ENCODE results near the gene PDE4D.

Gene PDE4D

GRCh38 chr5:59816654-59817300, 76.7 kb downstream of the PDE4D start:
- no peak for TF ChIP-seq SIN3A (IDR thresholded peaks at IDR 0.05; ENCODE audit: borderline replicate concordance, insufficient read depth, low read length)
- TF ChIP-seq POLR2AphosphoS5 (IDR thresholded peaks at IDR 0.05; ENCODE audit: low read depth, low read length) = no peak
- TF ChIP-seq REST (IDR thresholded peaks at IDR 0.05; ENCODE audit: insufficient read depth in 1 of 2, low read depth in 2 of 2, low read length in 2 of 2) = no peak
- TF ChIP-seq TAF1 (IDR thresholded peaks at IDR 0.05; ENCODE audit: borderline replicate concordance, insufficient read depth, low read length) = no peak
- no peak for TF ChIP-seq FOXP2 (optimal IDR thresholded peaks at IDR 0.05; ENCODE audit: borderline replicate concordance, extremely low read depth, extremely low read length, insufficient read depth)

- TF ChIP-seq TAF1 (IDR thresholded peaks at IDR 0.05; ENCODE audit: borderline replicate concordance, insufficient read depth, low read length) (no peak), SIN3A (IDR thresholded peaks at IDR 0.05; ENCODE audit: borderline replicate concordance, insufficient read depth, low read length) (no peak), FOXP2 (optimal IDR thresholded peaks at IDR 0.05; ENCODE audit: borderline replicate concordance, extremely low read depth, extremely low read length, insufficient read depth) (no peak), REST (IDR thresholded peaks at IDR 0.05; ENCODE audit: insufficient read depth in 1 of 2, low read depth in 2 of 2, low read length in 2 of 2) (no peak), POLR2AphosphoS5 (IDR thresholded peaks at IDR 0.05; ENCODE audit: low read depth, low read length) (no peak)
Observed at GRCh38 chr5:59814537-59814872, 79.0 kb downstream of the PDE4D start.

- TF ChIP-seq SIN3A (IDR thresholded peaks at IDR 0.05; ENCODE audit: borderline replicate concordance, insufficient read depth, low read length) (no peak), FOXP2 (optimal IDR thresholded peaks at IDR 0.05; ENCODE audit: borderline replicate concordance, extremely low read depth, extremely low read length, insufficient read depth) (no peak), POLR2AphosphoS5 (IDR thresholded peaks at IDR 0.05; ENCODE audit: low read depth, low read length) (no peak), TAF1 (IDR thresholded peaks at IDR 0.05; ENCODE audit: borderline replicate concordance, insufficient read depth, low read length) (no peak), REST (IDR thresholded peaks at IDR 0.05; ENCODE audit: insufficient read depth in 1 of 2, low read depth in 2 of 2, low read length in 2 of 2) (no peak)
Observed at GRCh38 chr5:59813761-59814536, 79.6 kb downstream of the PDE4D start.

GRCh38 chr5:59810041-59810440, 83.5 kb downstream of the PDE4D start:
- TF ChIP-seq SIN3A (IDR thresholded peaks at IDR 0.05; ENCODE audit: borderline replicate concordance, insufficient read depth, low read length) (no peak), REST (IDR thresholded peaks at IDR 0.05; ENCODE audit: insufficient read depth in 1 of 2, low read depth in 2 of 2, low read length in 2 of 2) (no peak), FOXP2 (optimal IDR thresholded peaks at IDR 0.05; ENCODE audit: borderline replicate concordance, extremely low read depth, extremely low read length, insufficient read depth) (no peak), POLR2AphosphoS5 (IDR thresholded peaks at IDR 0.05; ENCODE audit: low read depth, low read length) (no peak)
